HL-60 (cell line): ENCODE data around the gene MLLT1.
"Not testable (repeated sequence)": the region's sequence is repeated elsewhere in the genome, so short reads cannot be mapped to it uniquely, and the experiment has no call there.

ENCODE experiments used
- DNase-seq, 2 experiments: peaks; one replicate each; pipeline ENCODE4 v3.0.0-alpha.2; 2010 to 2020; ENCODE audit warnings: low read depth in 1 of 2, low spot score in 1 of 2
- H3K27ac ChIP-seq: fragments of 250-450 bp; sonication (Bioruptor Pico); replicated peaks from 2 replicates; pipeline ENCODE4 v1.5.1; 2020; ENCODE audit warnings: mild to moderate bottlenecking, moderate library complexity
- H3K27me3 ChIP-seq: fragments of 250-450 bp; sonication (Bioruptor Pico); 2 replicates; pipeline ENCODE4 v1.5.1; 2021; ENCODE audit warnings: mild to moderate bottlenecking, moderate library complexity; ENCODE audit not compliant: insufficient read depth, poor library complexity, severe bottlenecking
- H3K4me3 ChIP-seq: replicated peaks from 2 replicates; pipeline ENCODE4 v1.5.1; 2011; ENCODE audit warnings: mild to moderate bottlenecking, control low read depth, low read length; ENCODE audit not compliant: insufficient read depth
- CTCF ChIP-seq: IDR thresholded peaks from one replicate; pipeline ENCODE4 v1.5.1; 2011; ENCODE audit warnings: low read length, control low read depth, inconsistent platforms; ENCODE audit not compliant: insufficient read depth
- GABPA ChIP-seq: IDR thresholded peaks from 2 replicates; pipeline ENCODE4 v1.6.1; 2012; ENCODE audit warnings: low read depth
- POLR2AphosphoS5 ChIP-seq: IDR thresholded peaks from 2 replicates; pipeline ENCODE4 v1.6.1; 2012; ENCODE audit warnings: low read depth
- REST ChIP-seq: IDR thresholded peaks from 2 replicates; pipeline ENCODE4 v1.6.1; 2012; ENCODE audit warnings: low read depth; ENCODE audit not compliant: insufficient replicate concordance
- SPI1 ChIP-seq: IDR thresholded peaks from 2 replicates; pipeline ENCODE4 v1.6.1; 2012; ENCODE audit warnings: low read depth, mild to moderate bottlenecking, borderline replicate concordance

Gene MLLT1

GRCh38 chr19:6287269-6287885 lies 7.6 kb upstream of the MLLT1 start:
- H3K27ac ChIP-seq, result no peak overlapping the region
- no peak for DNase-seq
- TF ChIP-seq SPI1 (no peak), POLR2AphosphoS5 (no peak), REST (no peak), CTCF (no peak), GABPA (no peak)
- no peaks in the 10 kb centered on the region for H3K27me3 ChIP-seq
- no peak overlapping the region for H3K4me3 ChIP-seq

DNA sequence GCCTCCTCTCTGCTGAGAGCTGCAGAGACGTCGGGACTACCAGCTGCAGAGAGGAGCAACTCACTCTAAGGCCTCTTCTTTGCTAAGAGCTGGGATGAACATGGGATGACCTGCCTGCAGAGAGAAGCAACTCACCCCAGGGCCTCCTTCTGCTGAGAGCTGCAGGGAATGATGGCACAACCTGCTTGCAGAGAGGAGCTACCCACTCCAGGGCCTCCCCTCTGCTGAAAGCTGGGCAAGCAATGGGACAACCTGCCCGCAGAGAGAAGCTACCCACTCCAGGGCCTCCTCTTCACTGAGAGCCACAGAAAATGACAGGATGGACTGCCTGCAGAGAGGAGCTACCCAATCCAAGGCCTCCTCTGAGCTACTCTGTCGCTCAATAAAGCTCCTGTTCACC lies 6.9 kb upstream of the MLLT1 start:
- Histone ChIP-seq H3K4me3 (no peak overlapping the region), H3K27ac (no peak overlapping the region), H3K27me3 (no peaks in the 10 kb centered on the region)
- TF ChIP-seq REST, result no peak
- no peak for TF ChIP-seq GABPA
- TF ChIP-seq CTCF, result no peak
- TF ChIP-seq SPI1, result no peak
- TF ChIP-seq POLR2AphosphoS5, result no peak
- no peak for DNase-seq

- H3K27ac ChIP-seq, H3K4me3 ChIP-seq, DNase-seq, H3K27me3 ChIP-seq: not testable (repeated sequence)
Measured at GRCh38 chr19:6282393-6282792, 2.6 kb upstream of the MLLT1 start.

DNA sequence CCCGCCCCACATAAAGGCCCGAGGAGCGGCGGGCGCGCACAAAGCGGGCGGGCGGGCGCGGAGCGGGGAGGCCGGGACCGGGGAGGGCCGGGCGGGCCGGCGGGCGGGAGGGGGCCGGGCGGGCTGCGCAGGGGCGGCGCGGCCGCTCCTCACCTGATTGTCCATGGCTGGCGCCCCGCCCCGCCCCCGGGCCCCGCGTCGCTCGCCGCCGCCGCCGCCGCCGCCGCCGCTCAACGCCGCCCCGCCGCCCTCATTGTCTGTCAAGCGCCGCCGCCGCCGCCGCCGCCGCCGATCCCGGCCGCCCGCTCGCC lies 200 bp downstream of the MLLT1 start:
- Histone ChIP-seq H3K4me3 (peak overlapping the region; percentile 93), H3K27ac (peak overlapping the region; percentile 82), H3K27me3 (no peaks in the 10 kb centered on the region)
- TF ChIP-seq POLR2AphosphoS5 (no peak), GABPA (no peak), REST (no peak), CTCF (no peak), SPI1 (no peak)
- DNase-seq, result no peak
